Activated naive CD8-positive, alpha-beta T cell treated with anti-CD3 and anti-CD28 coated beads, Interleukin-2, amount 50 U/mL, for 24 hours (primary cell): ENCODE results near the gene OAF.
"Not testable (repeated sequence)": the region's sequence is repeated elsewhere in the genome, so short reads cannot be mapped to it uniquely, and the experiment has no call there.

Source experiments
- ATAC-seq: fragments of 150-1000 bp; cut with Tn5 transposase; one replicate; pipeline ENCODE4 v1.10.0; 2021
- DNase-seq: peaks from one replicate; pipeline ENCODE4 v3.0.0; 2021
- H3K27ac Mint-ChIP-seq: one replicate; pipeline ENCODE4 v1.8.0; 2021; ENCODE audit warnings: mild to moderate bottlenecking, mixed read lengths
- H3K27me3 Mint-ChIP-seq: one replicate; pipeline ENCODE4 v1.8.0; 2021; ENCODE audit warnings: mixed read lengths
- H3K36me3 Mint-ChIP-seq: one replicate; pipeline ENCODE4 v1.8.0; 2021; ENCODE audit warnings: low read depth, mixed read lengths
- H3K4me1 Mint-ChIP-seq: one replicate; pipeline ENCODE4 v1.8.0; 2021; ENCODE audit warnings: mixed read lengths
- H3K4me3 Mint-ChIP-seq: one replicate; pipeline ENCODE4 v1.8.0; 2021; ENCODE audit warnings: mild to moderate bottlenecking, moderate library complexity, mixed read lengths
- H3K9me3 Mint-ChIP-seq: one replicate; pipeline ENCODE4 v1.8.0; 2021; ENCODE audit warnings: mixed read lengths

The OAF gene

GRCh38 chr11:120180063-120180462 lies 30.8 kb upstream of the OAF start:
- H3K27ac Mint-ChIP-seq, H3K4me1 Mint-ChIP-seq, H3K9me3 Mint-ChIP-seq, DNase-seq, H3K36me3 Mint-ChIP-seq, ATAC-seq, H3K27me3 Mint-ChIP-seq, H3K4me3 Mint-ChIP-seq: not testable (repeated sequence)

- ATAC-seq (no peak), DNase-seq (no peak)
- H3K27ac Mint-ChIP-seq, result no peak overlapping the region
- no peaks in the 10 kb centered on the region for H3K36me3 Mint-ChIP-seq
- no peaks in the 10 kb centered on the region for H3K9me3 Mint-ChIP-seq
- H3K4me1 Mint-ChIP-seq, result no peaks in the 10 kb centered on the region
- H3K27me3 Mint-ChIP-seq, result peaks cover 9% of the 10 kb centered on the region
- H3K4me3 Mint-ChIP-seq, result no peak overlapping the region
These were observed 30.1 kb upstream of the OAF start for GRCh38 chr11:120180551-120181232.

GRCh38 chr11:120181376-120181975 lies 29.4 kb upstream of the OAF start:
- no peaks in the 10 kb centered on the region for H3K9me3 Mint-ChIP-seq
- ATAC-seq, result no peak
- no peak overlapping the region for H3K27ac Mint-ChIP-seq
- no peak for DNase-seq
- peaks cover 2% of the 10 kb centered on the region for H3K4me1 Mint-ChIP-seq
- peaks cover 5% of the 10 kb centered on the region for H3K27me3 Mint-ChIP-seq
- no peak overlapping the region for H3K4me3 Mint-ChIP-seq
- H3K36me3 Mint-ChIP-seq, result no peaks in the 10 kb centered on the region

- no peak overlapping the region for H3K4me3 Mint-ChIP-seq
- H3K9me3 Mint-ChIP-seq, result no peaks in the 10 kb centered on the region
- DNase-seq, result no peak
- H3K27me3 Mint-ChIP-seq, result peaks cover 5% of the 10 kb centered on the region
- peaks cover 10% of the 10 kb centered on the region for H3K4me1 Mint-ChIP-seq
- ATAC-seq, result no peak
- H3K27ac Mint-ChIP-seq, result no peak overlapping the region
- no peaks in the 10 kb centered on the region for H3K36me3 Mint-ChIP-seq
These were observed 28.5 kb upstream of the OAF start for GRCh38 chr11:120182372-120182771.

GRCh38 chr11:120182790-120183491 lies 27.9 kb upstream of the OAF start:
- no peak overlapping the region for H3K4me3 Mint-ChIP-seq
- peaks cover 5% of the 10 kb centered on the region for H3K27me3 Mint-ChIP-seq
- no peak for DNase-seq

GRCh38 chr11:120183701-120184141 lies 27.1 kb upstream of the OAF start:
- H3K4me3 Mint-ChIP-seq, result no peak overlapping the region
- no peaks in the 10 kb centered on the region for H3K36me3 Mint-ChIP-seq
- H3K9me3 Mint-ChIP-seq, result no peaks in the 10 kb centered on the region
- peaks cover 10% of the 10 kb centered on the region for H3K4me1 Mint-ChIP-seq
- ATAC-seq, result no peak
- no peak overlapping the region for H3K27ac Mint-ChIP-seq
- H3K27me3 Mint-ChIP-seq, result peaks cover 8% of the 10 kb centered on the region
- DNase-seq, result no peak

More at GRCh38 chr11:120182790-120183491, 27.9 kb upstream of the OAF start:
- Mint-ChIP-seq H3K36me3 (no peaks in the 10 kb centered on the region), H3K27ac (no peak overlapping the region), H3K9me3 (no peaks in the 10 kb centered on the region), H3K4me1 (peaks cover 10% of the 10 kb centered on the region)
- no peak for ATAC-seq

GRCh38 chr11:120184371-120184945 lies 26.4 kb upstream of the OAF start:
- Mint-ChIP-seq H3K4me3 (no peak overlapping the region), H3K36me3 (no peaks in the 10 kb centered on the region), H3K27me3 (peaks cover 8% of the 10 kb centered on the region), H3K9me3 (no peaks in the 10 kb centered on the region), H3K27ac (no peak overlapping the region), H3K4me1 (peaks cover 10% of the 10 kb centered on the region)
- no peak for ATAC-seq
- no peak for DNase-seq

GRCh38 chr11:120184946-120185705 lies 25.7 kb upstream of the OAF start:
- Mint-ChIP-seq H3K36me3 (no peaks in the 10 kb centered on the region), H3K27me3 (peaks cover 8% of the 10 kb centered on the region), H3K4me3 (no peak overlapping the region), H3K4me1 (peaks cover 10% of the 10 kb centered on the region), H3K27ac (no peak overlapping the region), H3K9me3 (no peaks in the 10 kb centered on the region)
- ATAC-seq, result no peak
- DNase-seq, result no peak

- DNase-seq (no peak), ATAC-seq (no peak)
- Mint-ChIP-seq H3K27me3 (peaks cover 8% of the 10 kb centered on the region), H3K4me1 (peaks cover 10% of the 10 kb centered on the region), H3K27ac (no peak overlapping the region), H3K4me3 (no peak overlapping the region), H3K9me3 (no peaks in the 10 kb centered on the region), H3K36me3 (no peaks in the 10 kb centered on the region)
These were observed 25.0 kb upstream of the OAF start for GRCh38 chr11:120185706-120186455.

GRCh38 chr11:120186456-120186773 lies 24.4 kb upstream of the OAF start:
- ATAC-seq (no peak), DNase-seq (no peak)
- Mint-ChIP-seq H3K9me3 (no peaks in the 10 kb centered on the region), H3K27me3 (peaks cover 8% of the 10 kb centered on the region), H3K4me1 (peaks cover 10% of the 10 kb centered on the region), H3K36me3 (no peaks in the 10 kb centered on the region), H3K4me3 (no peak overlapping the region), H3K27ac (peak overlapping the region; percentile 16)

- DNase-seq (no peak), ATAC-seq (peak; percentile 53)
- H3K36me3 Mint-ChIP-seq, result no peaks in the 10 kb centered on the region
- no peaks in the 10 kb centered on the region for H3K9me3 Mint-ChIP-seq
- peaks cover 8% of the 10 kb centered on the region for H3K27me3 Mint-ChIP-seq
- H3K27ac Mint-ChIP-seq, result peak overlapping the region; percentile 16
- no peak overlapping the region for H3K4me3 Mint-ChIP-seq
- H3K4me1 Mint-ChIP-seq, result peaks cover 10% of the 10 kb centered on the region
These were observed 23.8 kb upstream of the OAF start for GRCh38 chr11:120186774-120187591.

GRCh38 chr11:120188371-120188770 lies 22.5 kb upstream of the OAF start:
- peaks cover 10% of the 10 kb centered on the region for H3K4me1 Mint-ChIP-seq
- no peak overlapping the region for H3K27ac Mint-ChIP-seq
- DNase-seq (no peak), ATAC-seq (no peak)
- no peaks in the 10 kb centered on the region for H3K36me3 Mint-ChIP-seq
- no peaks in the 10 kb centered on the region for H3K9me3 Mint-ChIP-seq
- H3K27me3 Mint-ChIP-seq, result peaks cover 8% of the 10 kb centered on the region
- H3K4me3 Mint-ChIP-seq, result no peak overlapping the region

- no peaks in the 10 kb centered on the region for H3K36me3 Mint-ChIP-seq
- H3K27ac Mint-ChIP-seq, result no peak overlapping the region
- DNase-seq (no peak), ATAC-seq (no peak)
- no peak overlapping the region for H3K4me3 Mint-ChIP-seq
- peaks cover 10% of the 10 kb centered on the region for H3K4me1 Mint-ChIP-seq
- peaks cover 8% of the 10 kb centered on the region for H3K27me3 Mint-ChIP-seq
- no peaks in the 10 kb centered on the region for H3K9me3 Mint-ChIP-seq
These were observed 21.9 kb upstream of the OAF start for GRCh38 chr11:120188811-120189455.
